H9 (cell line): ENCODE data around the gene IFNG-AS1. TPM values are rescaled to one million over a fixed set of nuclear protein-coding genes. Genes with fewer than 3 reads are reported as not detected.

Experiments
- DNase-seq: peaks from one replicate; pipeline ENCODE4 v3.0.0-alpha.2; 2017
- H2AFZ ChIP-seq: one replicate; pipeline ENCODE4 v1.6.1; 2013; ENCODE audit warnings: mild to moderate bottlenecking, low read length, control low read depth, moderate library complexity
- H2AK5ac ChIP-seq: 2 replicates; pipeline ENCODE4 v1.6.1; 2013; ENCODE audit warnings: low read length, control low read depth, mixed read lengths; ENCODE audit not compliant: insufficient read length
- H2BK120ac ChIP-seq: one replicate; pipeline ENCODE4 v1.6.1; 2013; ENCODE audit warnings: low read depth, mild to moderate bottlenecking, low read length, control low read depth, inconsistent platforms; ENCODE audit not compliant: poor library complexity, severe bottlenecking
- H2BK12ac ChIP-seq: 2 replicates; pipeline ENCODE4 v1.6.1; 2013; ENCODE audit warnings: low read length, control low read depth, mixed read lengths, low read depth; ENCODE audit not compliant: insufficient read length
- H2BK15ac ChIP-seq: 2 replicates; pipeline ENCODE4 v1.6.1; 2013; ENCODE audit warnings: low read depth, low read length, control low read depth
- H2BK20ac ChIP-seq: one replicate; pipeline ENCODE4 v1.6.1; 2013; ENCODE audit warnings: low read depth, mild to moderate bottlenecking, low read length, control low read depth, inconsistent platforms; ENCODE audit not compliant: poor library complexity, severe bottlenecking
- H2BK5ac ChIP-seq: 2 replicates; pipeline ENCODE4 v1.6.1; 2013; ENCODE audit warnings: low read length, control low read depth, mixed read lengths; ENCODE audit not compliant: insufficient read length
- H3K14ac ChIP-seq: 2 replicates; pipeline ENCODE4 v1.6.1; 2013; ENCODE audit warnings: low read length, control low read depth; ENCODE audit not compliant: insufficient read depth
- H3K18ac ChIP-seq: 2 replicates; pipeline ENCODE4 v1.6.1; 2013; ENCODE audit warnings: low read depth, mild to moderate bottlenecking, mixed read lengths, low read length, control low read depth; ENCODE audit not compliant: insufficient read length
- H3K23ac ChIP-seq: 2 replicates; pipeline ENCODE4 v1.6.1; 2013; ENCODE audit warnings: low read length, control low read depth, mixed read lengths, low read depth; ENCODE audit not compliant: insufficient read length
- H3K23me2 ChIP-seq: 2 replicates; pipeline ENCODE4 v1.6.1; 2013; ENCODE audit warnings: low read depth, mild to moderate bottlenecking, mixed read lengths, low read length, control low read depth; ENCODE audit not compliant: insufficient read length, poor library complexity, severe bottlenecking
- H3K27ac ChIP-seq: 2 replicates; pipeline ENCODE4 v1.5.1; 2013; ENCODE audit warnings: low read length, control low read depth, mixed read lengths, low read depth; ENCODE audit not compliant: insufficient read length
- H3K27me3 ChIP-seq: 2 replicates; pipeline ENCODE4 v1.6.1; 2013; ENCODE audit warnings: low read length, control low read depth, inconsistent platforms; ENCODE audit not compliant: insufficient read depth
- H3K4ac ChIP-seq: 2 replicates; pipeline ENCODE4 v1.6.1; 2013; ENCODE audit warnings: low read depth, mild to moderate bottlenecking, control low read depth, inconsistent platforms, low read length, moderate library complexity
- H3K4me1 ChIP-seq: 2 replicates; pipeline ENCODE4 v1.6.1; 2013; ENCODE audit warnings: low read length, control low read depth, inconsistent platforms; ENCODE audit not compliant: insufficient read depth
- H3K4me2 ChIP-seq: 2 replicates; pipeline ENCODE4 v1.6.1; 2013; ENCODE audit warnings: low read length, control low read depth, mixed read lengths; ENCODE audit not compliant: insufficient read length, insufficient read depth
- H3K56ac ChIP-seq: 2 replicates; pipeline ENCODE4 v1.6.1; 2013; ENCODE audit warnings: low read depth, mild to moderate bottlenecking, mixed read lengths, low read length, control low read depth; ENCODE audit not compliant: insufficient read length
- H3K79me1 ChIP-seq: 2 replicates; pipeline ENCODE4 v1.6.1; 2013; ENCODE audit warnings: low read depth, mild to moderate bottlenecking, moderate library complexity, low read length, control low read depth, inconsistent platforms; ENCODE audit not compliant: insufficient read depth, poor library complexity, severe bottlenecking
- H3K79me2 ChIP-seq: 2 replicates; pipeline ENCODE4 v1.6.1; 2013; ENCODE audit warnings: low read length, control low read depth, inconsistent platforms; ENCODE audit not compliant: insufficient read depth
- H3K9ac ChIP-seq: 2 replicates; pipeline ENCODE4 v1.6.1; 2013; ENCODE audit warnings: low read length, control low read depth, mixed read lengths; ENCODE audit not compliant: insufficient read length; ENCODE audit errors: extremely low read depth
- H3K9me3 ChIP-seq: one replicate; pipeline ENCODE4 v1.6.1; 2013; ENCODE audit warnings: low read depth, low read length, inconsistent platforms; ENCODE audit not compliant: control insufficient read depth
- H3T11ph ChIP-seq: one replicate; pipeline ENCODE4 v1.6.1; 2013; ENCODE audit warnings: mild to moderate bottlenecking, low read length, control low read depth, inconsistent platforms
- H4K20me1 ChIP-seq: one replicate; pipeline ENCODE4 v1.6.1; 2013; ENCODE audit not compliant: control insufficient read depth, insufficient read length, insufficient read depth
- H4K5ac ChIP-seq: 2 replicates; pipeline ENCODE4 v1.6.1; 2013; ENCODE audit warnings: low read depth, mild to moderate bottlenecking, mixed read lengths, low read length, control low read depth; ENCODE audit not compliant: insufficient read length
- H4K8ac ChIP-seq: replicated peaks from 2 replicates; pipeline ENCODE4 v1.6.1; 2013; ENCODE audit warnings: low read length, control low read depth, mixed read lengths, low read depth; ENCODE audit not compliant: insufficient read length
- H4K91ac ChIP-seq: 2 replicates; pipeline ENCODE4 v1.6.1; 2013; ENCODE audit warnings: low read depth, mild to moderate bottlenecking, moderate library complexity, mixed read lengths, low read length, control low read depth; ENCODE audit not compliant: insufficient read length
- H3K27ac Mint-ChIP-seq, 3 experiments: 2 replicates in 2 of 3; 3 replicates in 1 of 3; pipeline ENCODE4 v1.8.0; 2020 to 2021; ENCODE audit warnings: mixed read lengths in 3 of 3, mild to moderate bottlenecking in 1 of 3, moderate library complexity in 1 of 3
- H3K27me3 Mint-ChIP-seq: 2 replicates; pipeline ENCODE4 v1.8.0; 2021; ENCODE audit warnings: low read depth, mild to moderate bottlenecking, moderate library complexity, mixed read lengths
- H3K36me3 Mint-ChIP-seq, 3 experiments: 2 replicates in 2 of 3; 3 replicates in 1 of 3; pipeline ENCODE4 v1.8.0; 2020 to 2021; ENCODE audit warnings: low read depth in 3 of 3, mixed read lengths in 3 of 3; ENCODE audit not compliant: insufficient read depth in 1 of 3
- H3K4me1 Mint-ChIP-seq, 2 experiments: 2 replicates each; pipeline ENCODE4 v1.8.0; 2020; ENCODE audit warnings: mixed read lengths in 2 of 2
- H3K4me3 Mint-ChIP-seq, 2 experiments: 2 replicates in 1 of 2; 3 replicates in 1 of 2; pipeline ENCODE4 v1.8.0; 2020 to 2021; ENCODE audit warnings: mild to moderate bottlenecking in 2 of 2, mixed read lengths in 2 of 2, moderate library complexity in 1 of 2
- H3K9me3 Mint-ChIP-seq, 2 experiments: 2 replicates in 1 of 2; 3 replicates in 1 of 2; pipeline ENCODE4 v1.8.0; 2020; ENCODE audit warnings: mild to moderate bottlenecking in 2 of 2, mixed read lengths in 2 of 2, moderate library complexity in 1 of 2
- CTCF ChIP-seq: fragments of 200-600 bp; sonication (generic); conservative IDR thresholded peaks from 3 replicates; pipeline ENCODE4 v1.8.0; 2021; ENCODE audit warnings: antibody characterized with exemption, mild to moderate bottlenecking
- WGBS: extraction: QIAGEN DNeasy Blood & Tissue Kit; methylation state at CpG from one replicate; pipeline ENCODE4 v1.1.7; 2013; ENCODE audit warnings: missing lambda C conversion rate, low lambda C conversion rate, mixed read lengths; ENCODE audit not compliant: insufficient read length; ENCODE audit errors: extremely low coverage; 5-methylcytosine and 5-hydroxymethylcytosine counted together
- total RNA-seq: library from RNA; stranded (reverse); gene quantifications from 2 replicates; pipeline ENCODE4 v1.2.1, GENCODE V29; 2021

The IFNG-AS1 gene
- total RNA-seq, 1 experiment from 2014 or later, result not detected

- no peak for TF ChIP-seq CTCF
- no peaks in the 10 kb centered on the region for H3K36me3 Mint-ChIP-seq
- no peak overlapping the region for H4K5ac ChIP-seq
- no peak overlapping the region for H3K27ac Mint-ChIP-seq
- H4K8ac ChIP-seq, result no peak overlapping the region
- H2AK5ac ChIP-seq, result no peak overlapping the region
- no peaks in the 10 kb centered on the region for H3K4me1 Mint-ChIP-seq
- H3K56ac ChIP-seq, result no peak overlapping the region
- no peaks in the 10 kb centered on the region for H3K27me3 ChIP-seq
- H2BK5ac ChIP-seq, result no peak overlapping the region
- no peaks in the 10 kb centered on the region for H3K4me1 ChIP-seq
- H3K23me2 ChIP-seq, result no peaks in the 10 kb centered on the region
- H4K91ac ChIP-seq, result no peak overlapping the region
- no peak overlapping the region for H2BK15ac ChIP-seq
- no peak overlapping the region for H3K9ac ChIP-seq
- H3K14ac ChIP-seq, result no peak overlapping the region
- H3K9me3 ChIP-seq, result no peaks in the 10 kb centered on the region
- no peak overlapping the region for H2BK120ac ChIP-seq
- no peak overlapping the region for H3K4ac ChIP-seq
- H3K27ac ChIP-seq, result no peak overlapping the region
- H3K4me3 Mint-ChIP-seq, result no peak overlapping the region
- no peak for DNase-seq
- H2AFZ ChIP-seq, result no peak overlapping the region
- no peak overlapping the region for H3K18ac ChIP-seq
- no peak overlapping the region for H3T11ph ChIP-seq
- WGBS, result no CpG with 5 or more reads among the region's 9 CpGs
- no peak overlapping the region for H2BK20ac ChIP-seq
- no peaks in the 10 kb centered on the region for H3K79me2 ChIP-seq
- H3K4me2 ChIP-seq, result no peak overlapping the region
- H3K79me1 ChIP-seq, result no peaks in the 10 kb centered on the region
- no peak overlapping the region for H2BK12ac ChIP-seq
- H3K23ac ChIP-seq, result no peak overlapping the region
- H3K27me3 Mint-ChIP-seq, result no peaks in the 10 kb centered on the region
- H4K20me1 ChIP-seq, result no peaks in the 10 kb centered on the region
- no peaks in the 10 kb centered on the region for H3K9me3 Mint-ChIP-seq
Observed at GRCh38 chr12:68031881-68032739, 42.9 kb downstream of the IFNG-AS1 start.
